Hepatocyte (in vitro differentiated cells): Measurements from ENCODE around the gene DGKZ. TPM values are rescaled to one million over a fixed set of nuclear protein-coding genes. Genes with fewer than 3 reads are reported as not detected.

Experiments used
- DNase-seq: peaks from one replicate; pipeline ENCODE4 v3.0.0-alpha.2; 2016; ENCODE audit warnings: low spot score
- H2AFZ ChIP-seq: fragments of 200-600 bp; sonication (generic); 2 replicates; pipeline ENCODE4 v1.6.0; 2016; ENCODE audit warnings: antibody characterized with exemption, mild to moderate bottlenecking
- H3K27ac ChIP-seq: fragments of 200-600 bp; sonication (generic); 2 replicates; pipeline ENCODE4 v1.5.1; 2016; ENCODE audit warnings: mild to moderate bottlenecking
- H3K27me3 ChIP-seq: fragments of 200-600 bp; sonication (generic); 2 replicates; pipeline ENCODE4 v1.6.1; 2016
- H3K36me3 ChIP-seq: fragments of 200-600 bp; sonication (generic); replicated peaks from 2 replicates; pipeline ENCODE4 v1.5.1; 2016; ENCODE audit warnings: low read depth; ENCODE audit not compliant: insufficient read depth
- H3K4me1 ChIP-seq: fragments of 200-600 bp; sonication (generic); 2 replicates; pipeline ENCODE4 v1.5.1; 2016; ENCODE audit warnings: mild to moderate bottlenecking, moderate library complexity; ENCODE audit not compliant: insufficient read depth
- H3K4me2 ChIP-seq: fragments of 200-600 bp; sonication (generic); 2 replicates; pipeline ENCODE4 v1.6.0; 2016
- H3K4me3 ChIP-seq: fragments of 200-600 bp; sonication (generic); 2 replicates; pipeline ENCODE4 v1.5.1; 2016; ENCODE audit warnings: mild to moderate bottlenecking
- H3K79me2 ChIP-seq: fragments of 200-600 bp; sonication (generic); 2 replicates; pipeline ENCODE4 v1.6.0; 2017; ENCODE audit warnings: mild to moderate bottlenecking
- H3K9me2 ChIP-seq: fragments of 200-600 bp; sonication (generic); replicated peaks from 2 replicates; pipeline ENCODE4 v1.6.0; 2017; ENCODE audit warnings: mild to moderate bottlenecking; ENCODE audit not compliant: insufficient read depth
- H3K9me3 ChIP-seq: fragments of 200-600 bp; sonication (generic); 2 replicates; pipeline ENCODE4 v1.5.1; 2016; ENCODE audit warnings: low read depth, mild to moderate bottlenecking
- H4K20me1 ChIP-seq: fragments of 200-600 bp; sonication (generic); 2 replicates; pipeline ENCODE4 v1.6.0; 2016; ENCODE audit warnings: mild to moderate bottlenecking; ENCODE audit not compliant: insufficient read depth, poor library complexity, severe bottlenecking
- CTCF ChIP-seq: fragments of 200-600 bp; sonication (generic); IDR thresholded peaks from 2 replicates; pipeline ENCODE4 v1.5.1; 2016; ENCODE audit warnings: antibody characterized with exemption, mild to moderate bottlenecking; ENCODE audit not compliant: poor library complexity
- EZH2 ChIP-seq: fragments of 200-600 bp; sonication (generic); IDR thresholded peaks from 2 replicates; pipeline ENCODE4 v1.6.1; 2016; ENCODE audit warnings: antibody characterized with exemption, mild to moderate bottlenecking, borderline replicate concordance
- EZH2phosphoT487 ChIP-seq: fragments of 200-600 bp; sonication (generic); IDR thresholded peaks from one replicate; pipeline ENCODE4 v1.6.1; 2018; ENCODE audit warnings: antibody characterized with exemption, mild to moderate bottlenecking, low read depth, moderate library complexity; ENCODE audit not compliant: unreplicated experiment, severe bottlenecking
- WGBS: methylation state at CpG from one replicate; pipeline ENCODE4 v1.1.6; 2016; ENCODE audit warnings: low lambda C conversion rate; ENCODE audit errors: missing lambda C conversion rate; 5-methylcytosine and 5-hydroxymethylcytosine counted together
- polyA plus RNA-seq: library from polyadenylated mRNA; unstranded; fragments of >200 nt; fragmentation: Nextera tagmentation; extraction: Ambion mirVana; gene quantifications from 2 replicates; pipeline ENCODE4 v1.2.1, GENCODE V29; 2016
- total RNA-seq: library from RNA; depleted of rRNA; stranded (reverse); fragments of >200 nt; gene quantifications from 2 replicates; pipeline ENCODE4 v1.2.3, GENCODE V29; 2014

Gene DGKZ
- total and polyA plus RNA-seq, 2 experiments from 2014 or later, result 26.6 to 42.9 TPM

GRCh38 chr11:46375392-46376101 lies 28.3 kb downstream of the DGKZ start:
- H3K79me2 ChIP-seq, result no peaks in the 10 kb centered on the region
- peaks cover 14% of the 10 kb centered on the region for H3K4me1 ChIP-seq
- no peaks in the 10 kb centered on the region for H3K27me3 ChIP-seq
- no peaks in the 10 kb centered on the region for H3K36me3 ChIP-seq
- no peak overlapping the region for H3K4me2 ChIP-seq
- no peak overlapping the region for H3K4me3 ChIP-seq
- DNase-seq, result no peak
- no peak overlapping the region for H3K27ac ChIP-seq
- H4K20me1 ChIP-seq, result no peaks in the 10 kb centered on the region
- no peaks in the 10 kb centered on the region for H3K9me3 ChIP-seq
- H3K9me2 ChIP-seq, result no peaks in the 10 kb centered on the region
- WGBS, result 97% methylated on average over 38 of the region's 38 CpGs
- TF ChIP-seq EZH2 (no peak), EZH2phosphoT487 (no peak), CTCF (no peak)
- H2AFZ ChIP-seq, result no peak overlapping the region

GRCh38 chr11:46376258-46377050 lies 29.2 kb downstream of the DGKZ start:
- 97% methylated on average over 17 of the region's 19 CpGs for WGBS
- H3K9me2 ChIP-seq, result no peaks in the 10 kb centered on the region
- no peak overlapping the region for H3K4me2 ChIP-seq
- H3K27ac ChIP-seq, result no peak overlapping the region
- H3K36me3 ChIP-seq, result no peaks in the 10 kb centered on the region
- H3K4me1 ChIP-seq, result peaks cover 16% of the 10 kb centered on the region
- TF ChIP-seq EZH2, result no peak
- no peak for TF ChIP-seq EZH2phosphoT487
- no peak for TF ChIP-seq CTCF
- H2AFZ ChIP-seq, result no peak overlapping the region
- DNase-seq, result no peak
- H4K20me1 ChIP-seq, result no peaks in the 10 kb centered on the region
- H3K79me2 ChIP-seq, result no peaks in the 10 kb centered on the region
- H3K27me3 ChIP-seq, result no peaks in the 10 kb centered on the region
- no peaks in the 10 kb centered on the region for H3K9me3 ChIP-seq
- H3K4me3 ChIP-seq, result no peak overlapping the region

GRCh38 chr11:46377290-46377689 lies 30.0 kb downstream of the DGKZ start:
- peaks cover 3% of the 10 kb centered on the region for H3K79me2 ChIP-seq
- 94% methylated on average over 10 of the region's 11 CpGs for WGBS
- H4K20me1 ChIP-seq, result no peaks in the 10 kb centered on the region
- no peaks in the 10 kb centered on the region for H3K9me2 ChIP-seq
- TF ChIP-seq CTCF, result no peak
- TF ChIP-seq EZH2phosphoT487, result no peak
- TF ChIP-seq EZH2, result no peak
- no peak overlapping the region for H3K27ac ChIP-seq
- DNase-seq, result no peak
- H3K36me3 ChIP-seq, result no peaks in the 10 kb centered on the region
- no peaks in the 10 kb centered on the region for H3K27me3 ChIP-seq
- no peak overlapping the region for H3K4me2 ChIP-seq
- no peak overlapping the region for H3K4me3 ChIP-seq
- peaks cover 20% of the 10 kb centered on the region for H3K4me1 ChIP-seq
- no peaks in the 10 kb centered on the region for H3K9me3 ChIP-seq
- H2AFZ ChIP-seq, result no peak overlapping the region
